GM19035 (cell line): ENCODE results near the gene SH3RF2.
"Not testable (repeated sequence)": the region's sequence is repeated elsewhere in the genome, so short reads cannot be mapped to it uniquely, and the experiment has no call there.

Source experiments
- ATAC-seq: cut with Tn5 transposase; IDR thresholded peaks from one replicate; pipeline ENCODE4 v1.9.1; 2021; ENCODE audit not compliant: unreplicated experiment

Gene SH3RF2, protein sequence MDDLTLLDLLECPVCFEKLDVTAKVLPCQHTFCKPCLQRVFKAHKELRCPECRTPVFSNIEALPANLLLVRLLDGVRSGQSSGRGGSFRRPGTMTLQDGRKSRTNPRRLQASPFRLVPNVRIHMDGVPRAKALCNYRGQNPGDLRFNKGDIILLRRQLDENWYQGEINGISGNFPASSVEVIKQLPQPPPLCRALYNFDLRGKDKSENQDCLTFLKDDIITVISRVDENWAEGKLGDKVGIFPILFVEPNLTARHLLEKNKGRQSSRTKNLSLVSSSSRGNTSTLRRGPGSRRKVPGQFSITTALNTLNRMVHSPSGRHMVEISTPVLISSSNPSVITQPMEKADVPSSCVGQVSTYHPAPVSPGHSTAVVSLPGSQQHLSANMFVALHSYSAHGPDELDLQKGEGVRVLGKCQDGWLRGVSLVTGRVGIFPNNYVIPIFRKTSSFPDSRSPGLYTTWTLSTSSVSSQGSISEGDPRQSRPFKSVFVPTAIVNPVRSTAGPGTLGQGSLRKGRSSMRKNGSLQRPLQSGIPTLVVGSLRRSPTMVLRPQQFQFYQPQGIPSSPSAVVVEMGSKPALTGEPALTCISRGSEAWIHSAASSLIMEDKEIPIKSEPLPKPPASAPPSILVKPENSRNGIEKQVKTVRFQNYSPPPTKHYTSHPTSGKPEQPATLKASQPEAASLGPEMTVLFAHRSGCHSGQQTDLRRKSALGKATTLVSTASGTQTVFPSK

DNA sequence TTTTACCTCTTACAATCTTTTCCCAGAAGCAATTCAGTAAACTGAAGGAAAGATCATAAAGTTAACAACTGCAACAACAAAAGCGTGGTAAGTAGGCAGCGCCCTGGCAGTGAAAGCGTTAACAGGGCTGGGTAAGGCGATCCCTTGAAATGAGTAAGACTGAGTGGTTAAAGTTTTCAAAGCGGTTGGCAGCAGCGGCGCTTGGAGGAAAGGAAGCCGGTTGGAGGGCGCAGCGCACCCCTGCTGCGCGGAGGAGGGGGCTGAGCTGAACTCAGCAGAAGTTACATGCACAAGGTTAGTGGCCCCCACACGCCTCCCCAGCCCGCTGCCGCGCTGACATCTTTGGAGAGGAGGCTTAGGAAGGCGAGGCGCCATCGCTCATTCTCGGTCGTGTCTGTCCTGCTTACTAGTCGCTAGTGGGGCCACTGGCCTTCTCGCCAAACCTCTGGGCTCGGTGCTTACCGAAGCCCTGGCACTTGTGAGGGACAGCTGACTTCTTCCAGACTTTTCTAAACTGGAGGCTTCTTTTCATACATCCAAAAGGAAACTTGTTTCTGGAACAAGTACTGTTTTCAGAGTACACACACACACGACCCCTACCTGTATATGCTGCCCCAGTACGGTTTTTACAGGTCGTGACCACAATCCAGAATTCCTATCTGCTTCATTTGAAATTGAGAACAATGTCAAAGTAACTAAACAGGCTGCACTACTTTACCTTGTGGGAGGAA lies at the start of gene SH3RF2:
Gene SH3RF2, plus strand, starts transcription at position 178 of the 731 bp plus-strand sequence. CDS start 1,351 bp downstream, outside the sequence.
- ATAC-seq = no peak

DNA sequence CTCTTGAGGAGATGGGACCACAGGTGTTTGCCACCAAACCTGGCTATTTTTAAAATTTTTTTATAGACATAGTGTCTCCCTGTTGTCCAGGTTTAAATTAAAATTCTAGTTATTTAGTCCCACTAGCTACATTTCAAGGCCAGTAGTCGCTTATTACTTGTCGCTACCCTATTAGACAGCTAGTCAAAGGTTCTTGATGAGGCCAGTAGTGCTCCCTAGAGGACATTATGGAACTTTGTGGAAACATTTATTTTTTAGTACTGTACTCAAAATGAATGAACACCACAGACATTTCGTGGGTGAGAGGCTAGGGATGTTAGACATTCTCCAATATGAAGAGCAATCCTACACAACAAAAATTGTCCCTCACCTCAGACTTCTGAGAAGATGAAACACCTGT lies 49.2 kb upstream of the SH3RF2 start:
- no peak for ATAC-seq

DNA sequence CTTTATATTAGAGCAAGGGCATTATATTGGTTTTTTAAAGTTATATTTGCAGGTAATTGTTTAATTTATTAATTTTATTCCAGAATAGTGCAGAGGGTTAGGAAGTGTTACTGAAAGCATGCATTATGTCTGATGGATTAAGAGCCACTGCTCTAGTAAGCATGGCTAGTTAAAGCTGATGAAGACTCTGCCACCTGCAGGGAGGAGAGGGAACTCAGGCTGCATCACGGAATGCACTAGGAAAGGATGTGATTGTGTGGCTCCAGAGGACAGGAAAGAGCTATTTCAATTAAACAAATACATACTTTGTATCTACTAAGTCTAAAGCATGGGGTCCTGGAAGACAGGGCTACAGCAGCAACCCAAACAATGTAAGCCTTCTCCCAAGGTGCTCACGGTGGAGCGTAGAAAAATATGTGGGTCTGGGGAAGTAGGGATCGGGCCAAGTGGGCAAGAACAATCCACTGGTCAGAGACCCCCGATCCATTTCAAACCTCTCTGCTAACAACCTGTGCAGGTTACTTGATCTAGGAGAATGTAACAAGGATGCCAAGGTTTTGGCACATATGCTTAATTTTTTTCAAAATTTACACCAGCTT lies 48.3 kb upstream of the SH3RF2 start:
- ATAC-seq = no peak

DNA sequence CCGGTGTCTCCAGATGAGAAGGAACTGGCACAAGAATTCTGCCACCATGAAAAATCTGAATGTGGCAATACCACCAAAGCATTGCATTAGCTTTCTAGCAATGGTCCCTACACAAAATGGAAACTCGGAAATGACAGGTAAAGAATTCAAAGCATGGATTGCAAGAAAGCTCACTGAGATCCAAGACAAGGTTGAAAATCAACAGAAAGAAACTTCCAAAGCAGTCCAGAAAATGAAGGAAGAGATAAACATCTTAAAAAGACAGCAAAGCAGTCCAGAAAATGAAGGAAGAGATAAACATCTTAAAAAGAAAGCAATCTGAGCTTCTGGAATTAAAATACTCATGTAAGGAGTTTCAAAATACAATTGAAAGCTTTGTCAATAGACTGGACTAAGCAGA lies 46.8 kb upstream of the SH3RF2 start:
- no peak for ATAC-seq

DNA sequence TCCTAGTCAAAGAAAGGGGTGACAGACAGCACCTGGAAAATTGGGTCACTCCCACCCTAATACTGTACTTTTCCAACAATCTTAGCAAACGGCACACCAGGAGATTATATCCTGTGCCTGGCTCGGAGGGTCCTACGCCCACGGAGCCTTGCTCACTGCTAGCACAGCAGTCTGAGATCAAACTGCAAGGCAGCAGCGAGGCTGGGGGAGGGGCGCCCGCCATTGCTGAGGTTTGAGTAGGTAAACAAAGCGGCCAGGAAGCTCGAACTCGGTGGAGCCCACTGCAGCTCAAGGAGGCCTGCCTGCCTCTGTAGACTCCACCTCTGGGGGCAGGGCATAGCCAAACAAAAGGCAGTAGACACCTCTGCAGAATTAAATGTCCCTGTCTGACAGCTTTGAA lies 45.0 kb upstream of the SH3RF2 start:
- ATAC-seq = not testable (repeated sequence)

DNA sequence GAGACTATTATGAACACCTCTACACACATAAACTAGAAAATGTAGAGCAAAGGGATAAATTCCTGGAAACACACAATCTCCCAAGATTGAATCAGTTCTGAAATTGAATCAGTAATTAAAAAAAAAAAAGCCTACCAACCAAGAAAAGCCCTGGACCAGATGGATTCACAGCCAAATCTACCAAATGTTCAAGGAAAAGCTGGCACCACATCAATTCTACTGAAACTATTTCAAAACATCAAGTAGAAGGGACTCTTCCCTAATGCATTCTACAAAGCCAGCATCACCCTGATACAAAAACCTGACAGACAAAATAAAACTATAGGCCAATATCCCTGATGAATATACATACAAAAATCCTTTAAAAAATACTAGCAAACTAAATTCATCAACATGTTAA lies 38.2 kb upstream of the SH3RF2 start:
- no peak for ATAC-seq

DNA sequence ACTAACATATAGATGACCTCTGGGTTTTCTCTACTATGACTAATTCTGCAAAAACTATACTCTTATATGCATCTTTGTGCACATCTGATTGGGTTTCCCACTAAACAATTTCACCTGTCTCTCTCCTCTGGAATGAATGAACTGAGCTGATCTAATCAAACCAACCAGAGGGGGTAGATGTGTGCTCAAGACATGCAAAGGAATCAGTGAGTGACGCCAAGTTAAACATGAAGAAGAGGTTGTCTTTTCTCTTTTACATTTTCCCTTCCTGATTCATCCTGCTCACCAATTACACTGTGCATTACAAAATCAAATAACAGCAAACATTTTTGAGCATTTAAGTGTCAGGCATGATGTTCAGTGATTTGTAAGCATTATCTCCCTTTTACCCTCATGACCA lies 34.0 kb upstream of the SH3RF2 start:
- ATAC-seq = no peak

DNA sequence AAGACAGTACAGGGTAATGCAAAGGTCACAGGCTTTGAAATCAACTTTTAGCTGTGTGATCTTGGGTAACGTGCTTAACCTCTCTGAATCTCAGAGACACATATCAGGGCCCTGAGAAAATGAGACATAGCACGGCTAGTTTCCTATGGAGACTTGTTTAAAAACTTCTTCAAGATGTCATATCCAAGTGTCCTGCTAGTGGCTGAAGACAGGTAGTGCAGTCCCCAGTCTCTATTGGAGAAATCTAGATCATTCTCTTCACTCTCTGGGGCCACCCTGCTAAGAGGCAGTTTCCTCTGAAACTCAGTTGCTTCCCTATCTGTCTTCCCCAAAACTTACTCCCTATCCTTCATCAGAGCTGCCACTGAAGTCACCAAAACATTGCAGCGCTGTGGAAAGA lies 33.3 kb upstream of the SH3RF2 start:
- no peak for ATAC-seq

DNA sequence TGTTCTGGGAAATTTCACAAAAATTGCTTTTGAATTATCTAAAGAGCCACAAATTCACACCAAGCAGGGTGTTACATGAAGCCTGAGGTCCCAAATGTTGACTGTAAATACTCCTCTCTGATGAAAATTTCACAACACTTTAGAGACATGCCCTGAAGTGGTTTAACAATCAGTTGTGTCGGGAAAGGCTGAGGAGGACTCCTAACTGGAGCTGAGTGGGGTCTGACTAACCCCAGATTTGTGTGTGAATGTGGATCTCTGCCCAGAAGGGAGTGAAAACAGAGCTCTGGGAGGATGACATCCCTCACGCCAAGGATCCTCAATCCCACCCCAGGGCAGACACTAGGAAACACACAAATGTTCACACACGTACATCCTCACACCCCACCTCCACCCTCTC lies 32.5 kb upstream of the SH3RF2 start:
- ATAC-seq = no peak

DNA sequence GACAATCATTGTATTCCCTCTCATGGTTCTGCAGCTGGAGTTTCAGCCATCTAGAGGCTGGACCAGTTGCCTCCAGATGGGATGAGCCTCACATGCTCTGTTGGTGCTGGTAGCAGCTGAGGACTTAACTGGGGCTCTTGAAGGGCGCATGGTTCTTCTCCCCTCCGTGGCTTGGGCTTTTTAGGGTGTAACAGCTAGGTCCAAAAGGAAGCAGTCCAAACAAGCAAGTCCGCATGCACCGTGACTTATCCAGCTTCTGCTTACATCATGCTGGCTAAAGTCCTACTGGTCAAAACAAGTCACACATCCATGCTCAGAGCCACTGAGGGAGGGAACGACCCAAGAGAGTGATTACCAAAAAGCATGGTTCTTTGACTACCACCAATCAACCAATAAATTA lies 31.6 kb upstream of the SH3RF2 start:
- ATAC-seq = no peak

DNA sequence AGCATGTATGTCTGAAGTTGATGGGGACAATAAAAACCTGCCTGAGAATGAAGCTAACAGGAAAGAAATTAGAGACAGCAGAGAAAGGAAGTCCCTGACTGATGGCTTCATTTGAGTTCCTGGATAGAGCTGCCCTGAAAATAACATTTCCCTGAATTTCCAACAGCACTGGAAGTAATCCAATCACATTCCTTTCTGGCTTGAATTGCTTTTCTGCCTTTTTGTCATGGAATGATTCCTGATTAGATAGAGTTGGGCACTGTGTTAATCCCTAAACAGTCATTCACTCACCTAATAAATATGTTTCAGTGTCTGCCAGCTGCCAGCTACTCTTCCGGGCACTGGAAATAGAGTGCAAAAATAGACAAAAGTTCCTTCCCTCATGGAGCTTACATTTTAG lies 30.0 kb upstream of the SH3RF2 start:
- no peak for ATAC-seq

DNA sequence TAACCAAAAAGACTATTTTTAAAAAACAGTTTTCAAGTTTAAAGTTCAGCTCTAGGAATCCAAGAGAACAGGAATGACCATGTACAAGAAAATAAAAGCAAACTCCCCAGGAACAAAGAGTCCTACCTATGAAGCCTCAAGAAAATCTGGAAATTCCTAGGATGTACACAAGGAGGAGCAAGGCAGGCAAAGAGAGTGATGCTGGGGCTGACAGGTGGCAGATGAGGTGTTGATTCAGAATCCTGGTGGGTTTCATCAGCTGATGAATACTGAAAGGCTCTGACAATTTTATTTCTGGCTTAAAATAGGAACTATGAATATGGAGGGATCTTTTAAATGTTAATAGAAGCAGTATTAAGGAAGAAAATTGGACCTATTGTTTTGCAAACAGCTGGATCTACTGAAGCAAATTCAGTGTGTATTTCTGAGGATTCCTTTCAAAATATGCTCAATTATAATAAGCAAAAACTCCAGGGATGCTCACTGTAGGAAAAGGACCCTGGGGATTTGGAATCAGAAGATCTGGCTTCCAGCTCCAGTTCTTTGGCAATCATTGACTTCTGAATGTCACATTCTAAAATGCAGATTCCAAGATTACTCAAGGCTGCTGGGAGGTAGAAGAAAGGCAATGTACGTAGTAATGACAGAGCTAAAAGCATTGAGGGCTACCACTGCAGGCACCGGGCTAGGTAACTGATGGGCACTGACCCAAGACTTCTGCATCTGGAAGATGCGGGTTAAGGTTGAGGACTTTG lies 28.0 kb upstream of the SH3RF2 start:
- ATAC-seq = no peak

DNA sequence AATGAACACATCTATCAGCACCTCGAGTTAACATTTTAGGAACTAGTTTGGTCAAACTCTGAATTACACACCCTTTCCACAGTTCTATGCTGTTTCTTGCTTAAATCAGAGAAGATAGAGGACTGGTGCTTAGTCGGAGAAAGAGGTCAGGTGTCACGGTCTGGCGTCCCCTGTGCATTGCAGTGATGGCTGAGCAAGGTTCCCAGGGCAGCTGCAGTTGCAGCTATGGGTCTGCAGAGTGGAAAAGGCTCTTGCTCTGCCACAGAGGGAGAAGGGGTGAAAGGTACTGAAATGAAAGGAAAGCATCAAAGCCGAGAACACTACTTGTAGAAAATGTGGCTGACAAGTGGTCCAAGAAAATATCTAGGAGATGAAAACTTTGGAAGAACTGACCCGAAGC lies 25.2 kb upstream of the SH3RF2 start:
- ATAC-seq = no peak

DNA sequence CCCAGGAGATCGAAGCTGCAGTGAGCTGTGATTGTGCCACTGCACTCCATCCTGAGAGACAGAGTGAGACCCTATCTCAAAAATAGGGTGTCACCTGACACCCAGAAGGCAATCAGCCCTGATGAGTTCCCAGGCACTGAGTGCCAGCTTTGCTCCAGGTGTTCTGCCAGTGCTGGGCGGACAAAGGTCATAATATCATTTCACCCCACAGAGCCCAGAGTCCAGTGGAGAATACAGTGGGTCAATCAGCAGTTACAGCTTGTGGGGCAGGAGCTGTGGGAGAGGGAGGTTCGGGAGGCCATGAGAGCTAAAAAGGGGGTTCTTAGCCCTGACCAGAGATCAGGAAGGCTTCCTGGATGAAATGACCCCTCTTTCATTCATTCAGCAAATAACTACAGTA lies 24.4 kb upstream of the SH3RF2 start:
- no peak for ATAC-seq

DNA sequence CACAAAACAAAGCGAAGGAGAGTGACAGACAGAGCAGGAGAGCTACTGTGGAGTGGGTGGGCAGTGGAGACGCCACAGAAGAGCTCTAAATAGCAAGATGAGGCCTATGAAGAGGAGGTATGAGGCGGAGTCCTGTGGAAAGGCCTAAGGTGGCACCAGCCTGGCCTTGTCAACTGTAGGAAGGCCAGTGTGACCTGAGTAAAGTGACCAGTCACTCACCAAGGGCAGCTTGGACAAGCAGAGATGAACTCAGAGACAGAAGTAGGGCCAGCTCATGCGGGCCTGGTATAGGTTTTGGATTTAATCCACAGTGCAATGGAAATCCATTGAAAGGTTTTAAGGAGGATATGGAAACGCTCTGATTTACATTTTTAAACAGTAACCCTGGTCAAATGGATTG lies 23.8 kb upstream of the SH3RF2 start:
- ATAC-seq = no peak

DNA sequence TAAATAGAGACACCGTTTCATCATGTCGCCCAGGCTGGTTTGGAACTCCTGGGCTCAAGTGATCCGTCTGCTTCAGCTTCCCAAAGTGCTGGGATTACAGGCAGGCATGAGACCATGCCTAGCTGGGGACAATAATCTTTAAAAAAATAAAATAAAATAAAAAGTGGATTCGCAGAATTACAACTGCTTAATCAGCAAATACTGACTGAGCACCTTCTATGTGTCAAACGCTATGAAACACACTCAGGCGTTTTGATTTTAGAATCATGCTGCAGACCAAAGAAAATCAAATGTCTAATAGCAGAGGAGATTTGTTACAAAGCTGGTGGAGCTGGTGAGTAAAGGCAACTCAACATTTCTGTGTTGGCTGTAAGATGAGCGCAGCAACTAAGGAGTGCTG lies 22.7 kb upstream of the SH3RF2 start:
- no peak for ATAC-seq

DNA sequence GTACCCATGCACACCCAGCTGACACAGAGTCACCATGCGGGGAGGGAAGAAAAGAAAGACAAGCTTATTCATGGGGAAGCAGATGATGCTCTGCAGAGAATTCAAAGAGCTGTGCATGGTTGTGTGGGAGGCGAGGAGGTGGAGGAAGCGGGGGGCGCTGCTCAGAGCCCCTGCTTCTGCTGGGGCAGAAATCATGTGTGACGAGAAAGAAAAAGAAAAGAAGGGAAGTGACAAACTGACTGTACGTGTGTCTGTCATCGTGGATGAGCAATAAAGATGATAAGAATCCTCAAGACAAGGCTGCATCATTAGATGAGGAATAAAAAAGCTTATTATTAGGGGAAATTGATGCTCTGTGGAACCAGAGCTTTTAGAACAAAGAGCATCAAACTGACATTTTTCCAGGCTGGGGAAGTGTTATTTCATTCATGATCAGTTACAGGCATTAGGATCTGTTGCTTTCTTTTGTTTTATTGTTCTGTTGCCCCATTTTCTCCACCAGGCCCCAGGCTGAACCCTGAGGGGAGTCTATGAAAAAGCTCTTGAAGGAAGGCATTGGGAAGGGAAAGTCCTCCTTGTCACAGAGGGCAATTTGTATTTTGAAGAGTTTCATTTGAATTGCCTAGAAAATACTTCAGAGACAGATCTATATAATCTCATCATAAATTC lies 20.3 kb upstream of the SH3RF2 start:
- ATAC-seq = no peak

DNA sequence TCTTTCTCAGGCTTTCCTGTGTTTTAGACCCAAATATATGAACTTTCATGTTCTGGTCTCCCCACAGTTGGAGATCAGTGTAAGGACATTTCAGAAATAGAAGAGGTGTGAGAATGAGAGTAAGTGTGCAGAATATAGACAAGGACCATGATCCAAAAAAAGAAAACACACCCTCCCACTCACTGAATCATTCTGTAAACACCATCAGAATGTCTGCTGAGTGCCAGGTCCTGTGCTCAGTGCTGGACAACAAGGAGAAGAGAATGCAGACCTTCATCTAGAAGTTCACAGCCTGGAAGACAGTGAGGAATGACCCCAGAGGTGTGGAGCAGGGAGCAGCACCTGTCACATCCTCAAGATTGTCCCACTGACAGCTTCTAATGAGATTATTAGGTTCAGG lies 19.1 kb upstream of the SH3RF2 start:
- no peak for ATAC-seq

DNA sequence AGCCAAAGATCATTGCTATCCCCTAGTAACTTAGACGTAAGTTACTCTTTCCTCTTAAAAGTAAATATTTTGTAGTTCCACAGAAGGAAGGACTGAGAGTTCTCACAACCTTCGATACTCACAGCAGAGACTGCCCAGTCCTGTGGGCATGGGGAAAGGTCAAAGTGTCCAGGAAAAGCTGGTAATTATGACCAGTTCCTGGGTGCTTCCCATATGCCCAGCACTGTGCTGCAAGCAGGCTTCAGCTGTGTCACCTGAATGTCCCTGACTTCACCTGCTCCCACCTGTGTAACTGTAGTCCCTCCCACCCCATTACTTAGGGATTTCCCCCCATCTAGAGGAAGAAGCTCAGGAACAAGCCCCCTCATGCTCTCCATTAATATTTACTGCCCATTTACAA lies 18.0 kb upstream of the SH3RF2 start:
- ATAC-seq = no peak

DNA sequence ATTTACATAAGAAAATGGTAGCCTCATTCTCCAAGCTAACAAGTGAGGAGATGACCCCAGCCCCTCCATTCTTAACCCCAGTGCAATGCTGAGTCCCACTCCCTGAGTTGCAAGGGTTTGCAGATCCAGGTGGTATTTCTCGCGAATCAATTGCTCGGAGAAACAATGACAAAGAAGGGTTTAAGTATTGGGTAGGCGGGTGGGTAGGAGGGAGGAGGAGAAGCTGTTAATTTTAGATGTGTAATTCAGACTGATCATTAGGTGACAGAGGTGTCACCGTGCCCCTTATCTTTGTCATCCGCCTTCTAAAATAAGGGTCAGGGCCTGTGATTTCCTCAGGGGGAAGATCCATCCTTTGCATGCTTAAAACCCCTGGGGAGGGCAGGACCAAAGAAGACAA lies 17.0 kb upstream of the SH3RF2 start:
- ATAC-seq = no peak
